ENCODE results near the gene GPC5. TPM values are rescaled to one million over a fixed set of nuclear protein-coding genes. Genes with fewer than 3 reads are reported as not detected.

The GPC5 gene
- total RNA-seq, 1 experiment from 2014 or later = not detected

DNA sequence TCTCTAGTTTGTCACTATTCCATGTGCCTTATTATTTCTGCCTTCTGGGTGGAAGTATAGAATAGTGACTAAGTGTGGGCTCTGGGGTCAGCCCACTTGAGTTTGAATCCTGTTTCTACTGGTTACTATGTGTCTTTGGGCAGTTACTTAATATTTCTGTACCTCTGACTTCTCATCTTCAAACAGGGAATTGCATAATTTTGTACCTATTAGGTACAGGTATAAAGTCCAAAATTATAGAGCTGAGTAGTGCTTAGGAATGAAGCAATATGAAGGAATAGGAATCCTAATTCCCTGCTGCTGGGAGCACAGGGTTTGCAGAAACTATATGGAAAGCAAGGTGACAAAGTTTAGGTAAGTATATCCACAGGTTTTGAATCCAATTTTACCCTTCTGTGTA lies 564.5 kb downstream of the GPC5 start:
- Mint-ChIP-seq H3K9me3 (ENCODE audit: low read depth, unreplicated experiment) (no peaks in the 10 kb centered on the region), H3K27ac (ENCODE audit: unreplicated experiment) (no peak overlapping the region), H3K27me3 (ENCODE audit: unreplicated experiment) (no peaks in the 10 kb centered on the region), H3K36me3 (ENCODE audit: insufficient read depth, unreplicated experiment) (no peaks in the 10 kb centered on the region), H3K4me1 (ENCODE audit: low read depth, unreplicated experiment) (no peaks in the 10 kb centered on the region), H3K4me3 (ENCODE audit: low read depth, unreplicated experiment) (no peak overlapping the region)
- no peak for DNase-seq
- intact Hi-C loops (cut with micrococcal nuclease; ENCODE audit: unreplicated experiment) = no loop called here
- no TSS peak for BruUV-seq (replicated peaks)
- no peak for TF ChIP-seq CTCF (IDR thresholded peaks at IDR 0.05; ENCODE audit: unreplicated experiment)
- CTCF ChIA-PET = no interaction called here

- BruUV-seq (replicated peaks) = no TSS peak
- intact Hi-C loops (cut with micrococcal nuclease; ENCODE audit: unreplicated experiment) = no loop called here
- Mint-ChIP-seq H3K36me3 (ENCODE audit: insufficient read depth, unreplicated experiment) (no peaks in the 10 kb centered on the region), H3K27me3 (ENCODE audit: unreplicated experiment) (no peaks in the 10 kb centered on the region), H3K4me3 (ENCODE audit: low read depth, unreplicated experiment) (no peak overlapping the region), H3K4me1 (ENCODE audit: low read depth, unreplicated experiment) (no peaks in the 10 kb centered on the region), H3K27ac (ENCODE audit: unreplicated experiment) (no peak overlapping the region), H3K9me3 (ENCODE audit: low read depth, unreplicated experiment) (no peaks in the 10 kb centered on the region)
- CTCF ChIA-PET = no interaction called here
- DNase-seq = no peak
- no peak for TF ChIP-seq CTCF (IDR thresholded peaks at IDR 0.05; ENCODE audit: unreplicated experiment)
These were observed 567.1 kb downstream of the GPC5 start for GRCh38 chr13:91965511-91965910.

GRCh38 chr13:91978571-91978970 lies 580.1 kb downstream of the GPC5 start:
- no peak overlapping the region for H3K4me3 Mint-ChIP-seq (ENCODE audit: low read depth, unreplicated experiment)
- BruUV-seq (replicated peaks) = no TSS peak
- no peak for TF ChIP-seq CTCF (IDR thresholded peaks at IDR 0.05; ENCODE audit: unreplicated experiment)
- peaks cover 12% of the 10 kb centered on the region for H3K9me3 Mint-ChIP-seq (ENCODE audit: low read depth, unreplicated experiment)
- H3K27me3 Mint-ChIP-seq (ENCODE audit: unreplicated experiment) = no peaks in the 10 kb centered on the region
- CTCF ChIA-PET = no interaction called here
- no peaks in the 10 kb centered on the region for H3K36me3 Mint-ChIP-seq (ENCODE audit: insufficient read depth, unreplicated experiment)
- H3K4me1 Mint-ChIP-seq (ENCODE audit: low read depth, unreplicated experiment) = no peaks in the 10 kb centered on the region
- intact Hi-C loops (cut with micrococcal nuclease; ENCODE audit: unreplicated experiment) = no loop called here
- H3K27ac Mint-ChIP-seq (ENCODE audit: unreplicated experiment) = no peak overlapping the region
- no peak for DNase-seq

DNA sequence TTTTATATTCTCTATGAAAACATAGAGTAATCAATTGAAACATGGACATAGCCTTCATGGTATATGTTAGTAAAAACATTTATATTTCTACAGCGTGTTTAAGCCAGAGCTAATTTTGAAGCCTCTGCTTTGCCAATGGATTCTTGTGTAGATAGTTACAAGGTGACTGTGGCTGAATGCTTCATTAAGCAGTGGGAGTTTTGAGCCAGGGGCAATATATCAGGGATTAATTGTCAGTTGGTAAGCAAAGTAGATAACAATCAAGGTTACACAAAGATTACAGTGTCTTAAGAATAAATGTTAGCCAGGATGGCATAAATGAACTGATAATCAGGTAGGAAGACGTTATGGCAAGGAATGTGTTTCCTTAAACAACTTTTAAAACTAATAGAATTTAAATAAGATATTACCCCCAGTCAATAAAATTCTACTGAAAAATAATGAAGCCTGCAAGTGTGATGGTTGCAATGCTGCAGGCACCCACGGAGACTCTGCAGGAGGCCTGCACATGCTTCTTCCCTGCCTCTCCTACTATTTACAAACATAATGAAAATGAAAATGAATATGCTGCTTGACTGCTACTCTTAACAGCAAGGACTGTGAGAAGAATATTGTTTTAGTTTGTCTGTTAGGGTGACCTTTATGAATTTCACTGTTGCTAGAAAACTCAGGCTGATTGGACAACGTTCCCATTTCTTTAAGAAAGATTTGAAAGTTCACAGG lies 588.5 kb downstream of the GPC5 start:
- H3K27me3 Mint-ChIP-seq (ENCODE audit: unreplicated experiment) = no peaks in the 10 kb centered on the region
- H3K4me1 Mint-ChIP-seq (ENCODE audit: low read depth, unreplicated experiment) = no peaks in the 10 kb centered on the region
- no TSS peak for BruUV-seq (replicated peaks)

More for the DNA sequence above, 588.5 kb downstream of the GPC5 start:
- no peak for DNase-seq
- Mint-ChIP-seq H3K4me3 (ENCODE audit: low read depth, unreplicated experiment) (no peak overlapping the region), H3K27ac (ENCODE audit: unreplicated experiment) (no peak overlapping the region), H3K36me3 (ENCODE audit: insufficient read depth, unreplicated experiment) (no peaks in the 10 kb centered on the region), H3K9me3 (ENCODE audit: low read depth, unreplicated experiment) (peaks cover 5% of the 10 kb centered on the region)
- intact Hi-C loops (cut with micrococcal nuclease; ENCODE audit: unreplicated experiment) = no loop called here
- TF ChIP-seq CTCF (IDR thresholded peaks at IDR 0.05; ENCODE audit: unreplicated experiment) = no peak
- CTCF ChIA-PET = no interaction called here
